DMS153 treated with DMSO at 0.1 percent for 48 hours (cell line): ENCODE data around the gene LRWD1.
A peak's percentile ranks its signal among the peaks of the same experiment; 100 is the strongest.

Source experiments
- DNase-seq: peaks from one replicate; lab custom pipeline; 2025; ENCODE audit not compliant: unreplicated experiment; lab: John Stamatoyannopoulos, UW

The LRWD1 gene

GRCh38 chr7:102464577-102465280 is at the start of gene LRWD1, which contains the start of gene ALKBH4:
LRWD1 (plus strand) TSS chr7:102464984; CDS start chr7:102465081, 97 bp downstream.
ALKBH4 (minus strand) TSS chr7:102464863; CDS start chr7:102464836, 27 bp downstream.
- DNase-seq, result peak; percentile 83

GRCh38 chr7:102415685-102416225 is 49.0 kb upstream of the LRWD1 start:
- DNase-seq, result no peak

GRCh38 chr7:102416406-102416805 is 48.4 kb upstream of the LRWD1 start:
- DNase-seq, result no peak

GRCh38 chr7:102417105-102417504 is 47.7 kb upstream of the LRWD1 start:
- no peak for DNase-seq

GRCh38 chr7:102418592-102418991 is 46.2 kb upstream of the LRWD1 start:
- DNase-seq, result no peak

- no peak for DNase-seq
Observed at GRCh38 chr7:102421706-102422240, 43.0 kb upstream of the LRWD1 start.

- DNase-seq, result no peak
Observed at GRCh38 chr7:102424129-102424551, 40.6 kb upstream of the LRWD1 start.

- no peak for DNase-seq
Observed at GRCh38 chr7:102424787-102425218, 40.0 kb upstream of the LRWD1 start.

GRCh38 chr7:102425639-102426267 is 39.0 kb upstream of the LRWD1 start:
- DNase-seq, result no peak

- no peak for DNase-seq
Observed at GRCh38 chr7:102426268-102427018, 38.3 kb upstream of the LRWD1 start.

- no peak for DNase-seq
Observed at GRCh38 chr7:102427019-102427405, 37.8 kb upstream of the LRWD1 start.

GRCh38 chr7:102429141-102429899 is 35.5 kb upstream of the LRWD1 start:
- DNase-seq, result no peak

GRCh38 chr7:102431617-102432298 is 33.0 kb upstream of the LRWD1 start:
- DNase-seq, result peak; percentile 57

GRCh38 chr7:102432442-102433218 is 32.2 kb upstream of the LRWD1 start:
- no peak for DNase-seq

GRCh38 chr7:102433219-102434038 is 31.4 kb upstream of the LRWD1 start, which contains the start of gene ORAI2:
ORAI2 (plus strand) TSS chr7:102433575; CDS start chr7:102438957, 5,382 bp downstream.
- DNase-seq, result peak; percentile 12

GRCh38 chr7:102434039-102434486 is 30.7 kb upstream of the LRWD1 start:
- DNase-seq, result no peak

GRCh38 chr7:102436118-102436517 is 28.7 kb upstream of the LRWD1 start:
- no peak for DNase-seq
